HepG2 (cell line): ENCODE results near the gene MRPS5. TPM values are rescaled to one million over a fixed set of nuclear protein-coding genes. Genes with fewer than 3 reads are reported as not detected.

Source experiments
- GABPB1 ChIP-seq: IDR thresholded peaks from 2 replicates; pipeline ENCODE4 v1.6.1; 2016; ENCODE audit warnings: mild to moderate bottlenecking, missing genetic modification reagents, moderate library complexity, missing compliant biosample characterization
- HCFC1 ChIP-seq: fragments of 150-350 bp; IDR thresholded peaks from 2 replicates; pipeline ENCODE4 v1.6.1; 2014; ENCODE audit warnings: low read depth, low read length
- KDM2A ChIP-seq: sonication (generic); formaldehyde crosslinking; IDR thresholded peaks from 2 replicates; pipeline ENCODE4 v1.4.0; 2020; ENCODE audit warnings: low read depth, missing genetic modification reagents, borderline replicate concordance
- KDM5B ChIP-seq: sonication (generic); formaldehyde crosslinking; IDR thresholded peaks from 2 replicates; pipeline ENCODE4 v1.4.0; 2020; ENCODE audit warnings: missing genetic modification reagents, mild to moderate bottlenecking, borderline replicate concordance
- MAZ ChIP-seq, 2 experiments: sonication (generic) in 1 of 2; formaldehyde crosslinking in 1 of 2; IDR thresholded peaks; 2 replicates each; pipeline versions ENCODE4 v1.5.0 to v1.6.1; 2012 to 2020; ENCODE audit warnings: low read depth in 2 of 2, mild to moderate bottlenecking in 2 of 2, borderline replicate concordance in 1 of 2, improper control_type of control experiment in 1 of 2, low read length in 1 of 2, missing genetic modification reagents in 1 of 2, moderate library complexity in 1 of 2
- MXD4 ChIP-seq: IDR thresholded peaks from 2 replicates; pipeline ENCODE4 v1.6.1; 2016; ENCODE audit warnings: mild to moderate bottlenecking, missing biosample characterization, missing genetic modification reagents
- SRY ChIP-seq: sonication (generic); formaldehyde crosslinking; IDR thresholded peaks from 2 replicates; pipeline ENCODE4 v1.8.0; 2022; ENCODE audit warnings: mild to moderate bottlenecking, missing genetic modification reagents
- ZNF235 ChIP-seq: sonication (generic); formaldehyde crosslinking; IDR thresholded peaks from 2 replicates; pipeline ENCODE4 v1.8.1; 2023; ENCODE audit warnings: mild to moderate bottlenecking, missing genetic modification reagents, borderline replicate concordance
- ZNF331 ChIP-seq: sonication (generic); formaldehyde crosslinking; IDR thresholded peaks from 2 replicates; pipeline ENCODE4 v1.4.0; 2020; ENCODE audit warnings: missing genetic modification reagents
- ZNF484 ChIP-seq: sonication (generic); formaldehyde crosslinking; IDR thresholded peaks from 2 replicates; pipeline ENCODE4 v1.5.1; 2020; ENCODE audit warnings: mild to moderate bottlenecking, low read depth, missing genetic modification reagents, borderline replicate concordance
- polyA plus RNA-seq, 8 experiments: library from polyadenylated mRNA; depleted of rRNA in 3 of 8; stranded (reverse) in 7 of 8; unstranded in 1 of 8; fragments of >200 nt; fragmentation: Illumina TruSeq in 4 of 8; extraction: Trizol in 4 of 8; gene quantifications; 2 replicates each; pipeline versions ENCODE4 v1.2.1 to v1.2.3, GENCODE V29; 2011 to 2016; ENCODE audit warnings: low read depth in 4 of 8, missing spikeins in 1 of 8, mixed read lengths in 1 of 8; ENCODE audit not compliant: insufficient read depth in 1 of 8
- total RNA-seq, 5 experiments: library from RNA; depleted of rRNA; stranded (reverse); fragments of >200 nt; fragmentation: Illumina TruSeq; extraction: Trizol; gene quantifications; 2 replicates each; pipeline ENCODE4 v1.2.3, GENCODE V29; 2016; ENCODE audit warnings: low read depth in 1 of 5
- TF ChIP-seq, protein P1 (sequence below): sonication (generic); formaldehyde crosslinking; IDR thresholded peaks from 2 replicates; pipeline ENCODE4 v1.5.0; 2020; ENCODE audit warnings: missing genetic modification reagents
- TF ChIP-seq, protein P2 (sequence below): sonication (generic); formaldehyde crosslinking; IDR thresholded peaks from 2 replicates; pipeline ENCODE4 v1.4.0; 2020; ENCODE audit warnings: missing genetic modification reagents, borderline replicate concordance
- TF ChIP-seq, protein P3 (sequence below): sonication (generic); formaldehyde crosslinking; IDR thresholded peaks from 2 replicates; pipeline ENCODE4 v1.4.0; 2020; ENCODE audit warnings: mild to moderate bottlenecking, missing genetic modification reagents, borderline replicate concordance
- TF ChIP-seq, protein P4 (sequence below): sonication (generic); formaldehyde crosslinking; IDR thresholded peaks from 2 replicates; pipeline ENCODE4 v1.8.0; 2022; ENCODE audit warnings: low read depth, missing genetic modification reagents

MRPS5 gene
- total and polyA plus RNA-seq, 2 of the 13 experiments (the other 11 are each of a cell fraction or from before 2014, with no cell fraction given): 98.8 to 134 TPM

DNA sequence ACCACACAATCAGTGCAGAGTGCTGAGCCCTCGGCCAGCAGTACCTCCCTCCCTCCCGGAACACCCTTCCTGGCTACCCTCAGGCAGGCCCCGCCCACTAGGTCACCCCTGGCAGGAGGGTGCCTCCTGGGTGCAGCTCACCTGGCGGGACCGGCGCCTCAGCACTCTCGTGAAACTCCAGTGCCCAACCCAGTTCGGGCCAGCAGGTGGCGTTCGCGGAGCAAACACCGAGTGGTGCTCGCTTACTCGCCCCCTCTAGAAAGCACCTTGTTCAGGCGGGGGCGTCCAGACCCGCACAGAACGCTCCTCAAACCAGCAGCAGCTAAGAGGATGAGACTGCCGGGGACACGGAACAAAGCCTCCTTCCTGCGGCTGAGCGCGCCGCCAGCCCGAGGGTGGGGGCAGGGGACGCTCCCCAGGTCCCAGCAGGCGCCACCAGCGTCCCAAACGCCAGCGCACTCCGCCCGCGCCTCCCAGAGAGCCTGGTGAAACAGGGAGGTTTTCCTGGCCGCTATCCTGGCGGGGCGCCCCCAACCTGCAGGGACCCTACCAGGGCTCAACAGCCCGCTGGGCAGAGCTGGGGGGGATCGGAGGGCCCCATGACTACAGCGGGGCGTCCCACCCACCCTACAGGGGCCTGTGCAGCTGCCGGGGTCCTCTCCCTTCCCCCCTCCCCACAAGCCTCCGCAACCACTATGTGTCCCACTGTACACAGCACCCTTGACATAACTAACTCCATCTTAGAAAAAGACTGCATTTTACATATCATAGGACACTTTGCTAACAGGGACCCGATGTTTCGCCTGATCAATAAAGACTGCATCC is 44.7 kb downstream of the MRPS5 start (continued):
- TF ChIP-seq MAZ (IDR thresholded peaks at IDR 0.05; ENCODE audit: borderline replicate concordance, low read depth, low read length) (peak; percentile 26; the same call in 1 of the 2 replicates), MAZ (CRISPR knock-in tag; IDR thresholded peaks at IDR 0.05; ENCODE audit: low read depth) (peak; percentile 63), ZNF484 (CRISPR knock-in tag) (no peak), KDM2A (CRISPR knock-in tag) (peak; percentile 94), MXD4 (CRISPR knock-in tag) (no peak), GABPB1 (CRISPR knock-in tag) (peak; percentile 63), ZNF331 (CRISPR knock-in tag) (peak; percentile 71), HCFC1 (no peak), SRY (CRISPR knock-in tag) (no peak), ZNF235 (CRISPR knock-in tag) (peak; percentile 66; the same call in 1 of the 2 replicates), KDM5B (CRISPR knock-in tag) (peak; percentile 83)
- TF ChIP-seq, protein P1, sequence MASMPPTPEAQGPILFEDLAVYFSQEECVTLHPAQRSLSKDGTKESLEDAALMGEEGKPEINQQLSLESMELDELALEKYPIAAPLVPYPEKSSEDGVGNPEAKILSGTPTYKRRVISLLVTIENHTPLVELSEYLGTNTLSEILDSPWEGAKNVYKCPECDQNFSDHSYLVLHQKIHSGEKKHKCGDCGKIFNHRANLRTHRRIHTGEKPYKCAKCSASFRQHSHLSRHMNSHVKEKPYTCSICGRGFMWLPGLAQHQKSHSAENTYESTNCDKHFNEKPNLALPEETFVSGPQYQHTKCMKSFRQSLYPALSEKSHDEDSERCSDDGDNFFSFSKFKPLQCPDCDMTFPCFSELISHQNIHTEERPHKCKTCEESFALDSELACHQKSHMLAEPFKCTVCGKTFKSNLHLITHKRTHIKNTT (CRISPR knock-in tag): no peak
- TF ChIP-seq, protein P2, sequence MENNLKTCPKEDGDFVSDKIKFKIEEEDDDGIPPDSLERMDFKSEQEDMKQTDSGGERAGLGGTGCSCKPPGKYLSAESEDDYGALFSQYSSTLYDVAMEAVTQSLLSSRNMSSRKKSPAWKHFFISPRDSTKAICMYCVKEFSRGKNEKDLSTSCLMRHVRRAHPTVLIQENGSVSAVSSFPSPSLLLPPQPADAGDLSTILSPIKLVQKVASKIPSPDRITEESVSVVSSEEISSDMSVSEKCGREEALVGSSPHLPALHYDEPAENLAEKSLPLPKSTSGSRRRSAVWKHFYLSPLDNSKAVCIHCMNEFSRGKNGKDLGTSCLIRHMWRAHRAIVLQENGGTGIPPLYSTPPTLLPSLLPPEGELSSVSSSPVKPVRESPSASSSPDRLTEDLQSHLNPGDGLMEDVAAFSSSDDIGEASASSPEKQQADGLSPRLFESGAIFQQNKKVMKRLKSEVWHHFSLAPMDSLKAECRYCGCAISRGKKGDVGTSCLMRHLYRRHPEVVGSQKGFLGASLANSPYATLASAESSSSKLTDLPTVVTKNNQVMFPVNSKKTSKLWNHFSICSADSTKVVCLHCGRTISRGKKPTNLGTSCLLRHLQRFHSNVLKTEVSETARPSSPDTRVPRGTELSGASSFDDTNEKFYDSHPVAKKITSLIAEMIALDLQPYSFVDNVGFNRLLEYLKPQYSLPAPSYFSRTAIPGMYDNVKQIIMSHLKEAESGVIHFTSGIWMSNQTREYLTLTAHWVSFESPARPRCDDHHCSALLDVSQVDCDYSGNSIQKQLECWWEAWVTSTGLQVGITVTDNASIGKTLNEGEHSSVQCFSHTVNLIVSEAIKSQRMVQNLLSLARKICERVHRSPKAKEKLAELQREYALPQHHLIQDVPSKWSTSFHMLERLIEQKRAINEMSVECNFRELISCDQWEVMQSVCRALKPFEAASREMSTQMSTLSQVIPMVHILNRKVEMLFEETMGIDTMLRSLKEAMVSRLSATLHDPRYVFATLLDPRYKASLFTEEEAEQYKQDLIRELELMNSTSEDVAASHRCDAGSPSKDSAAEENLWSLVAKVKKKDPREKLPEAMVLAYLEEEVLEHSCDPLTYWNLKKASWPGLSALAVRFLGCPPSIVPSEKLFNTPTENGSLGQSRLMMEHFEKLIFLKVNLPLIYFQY (CRISPR knock-in tag): 0 out of 2 replicates have a peak, but pooled peaks have one; percentile 31
- TF ChIP-seq, protein P3, sequence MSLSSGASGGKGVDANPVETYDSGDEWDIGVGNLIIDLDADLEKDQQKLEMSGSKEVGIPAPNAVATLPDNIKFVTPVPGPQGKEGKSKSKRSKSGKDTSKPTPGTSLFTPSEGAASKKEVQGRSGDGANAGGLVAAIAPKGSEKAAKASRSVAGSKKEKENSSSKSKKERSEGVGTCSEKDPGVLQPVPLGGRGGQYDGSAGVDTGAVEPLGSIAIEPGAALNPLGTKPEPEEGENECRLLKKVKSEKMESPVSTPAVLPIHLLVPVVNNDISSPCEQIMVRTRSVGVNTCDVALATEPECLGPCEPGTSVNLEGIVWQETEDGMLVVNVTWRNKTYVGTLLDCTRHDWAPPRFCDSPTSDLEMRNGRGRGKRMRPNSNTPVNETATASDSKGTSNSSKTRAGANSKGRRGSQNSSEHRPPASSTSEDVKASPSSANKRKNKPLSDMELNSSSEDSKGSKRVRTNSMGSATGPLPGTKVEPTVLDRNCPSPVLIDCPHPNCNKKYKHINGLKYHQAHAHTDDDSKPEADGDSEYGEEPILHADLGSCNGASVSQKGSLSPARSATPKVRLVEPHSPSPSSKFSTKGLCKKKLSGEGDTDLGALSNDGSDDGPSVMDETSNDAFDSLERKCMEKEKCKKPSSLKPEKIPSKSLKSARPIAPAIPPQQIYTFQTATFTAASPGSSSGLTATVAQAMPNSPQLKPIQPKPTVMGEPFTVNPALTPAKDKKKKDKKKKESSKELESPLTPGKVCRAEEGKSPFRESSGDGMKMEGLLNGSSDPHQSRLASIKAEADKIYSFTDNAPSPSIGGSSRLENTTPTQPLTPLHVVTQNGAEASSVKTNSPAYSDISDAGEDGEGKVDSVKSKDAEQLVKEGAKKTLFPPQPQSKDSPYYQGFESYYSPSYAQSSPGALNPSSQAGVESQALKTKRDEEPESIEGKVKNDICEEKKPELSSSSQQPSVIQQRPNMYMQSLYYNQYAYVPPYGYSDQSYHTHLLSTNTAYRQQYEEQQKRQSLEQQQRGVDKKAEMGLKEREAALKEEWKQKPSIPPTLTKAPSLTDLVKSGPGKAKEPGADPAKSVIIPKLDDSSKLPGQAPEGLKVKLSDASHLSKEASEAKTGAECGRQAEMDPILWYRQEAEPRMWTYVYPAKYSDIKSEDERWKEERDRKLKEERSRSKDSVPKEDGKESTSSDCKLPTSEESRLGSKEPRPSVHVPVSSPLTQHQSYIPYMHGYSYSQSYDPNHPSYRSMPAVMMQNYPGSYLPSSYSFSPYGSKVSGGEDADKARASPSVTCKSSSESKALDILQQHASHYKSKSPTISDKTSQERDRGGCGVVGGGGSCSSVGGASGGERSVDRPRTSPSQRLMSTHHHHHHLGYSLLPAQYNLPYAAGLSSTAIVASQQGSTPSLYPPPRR (CRISPR knock-in tag): no peak
- TF ChIP-seq, protein P4, sequence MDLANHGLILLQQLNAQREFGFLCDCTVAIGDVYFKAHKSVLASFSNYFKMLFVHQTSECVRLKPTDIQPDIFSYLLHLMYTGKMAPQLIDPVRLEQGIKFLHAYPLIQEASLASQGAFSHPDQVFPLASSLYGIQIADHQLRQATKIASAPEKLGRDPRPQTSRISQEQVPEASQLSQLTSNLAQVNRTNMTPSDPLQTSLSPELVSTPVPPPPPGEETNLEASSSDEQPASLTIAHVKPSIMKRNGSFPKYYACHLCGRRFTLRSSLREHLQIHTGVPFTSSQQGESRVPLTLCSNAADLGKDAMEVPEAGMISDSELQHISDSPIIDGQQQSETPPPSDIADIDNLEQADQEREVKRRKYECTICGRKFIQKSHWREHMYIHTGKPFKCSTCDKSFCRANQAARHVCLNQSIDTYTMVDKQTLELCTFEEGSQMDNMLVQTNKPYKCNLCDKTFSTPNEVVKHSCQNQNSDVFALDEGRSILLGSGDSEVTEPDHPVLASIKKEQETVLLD (CRISPR knock-in tag): no peak
